Activated effector memory CD4-positive, alpha-beta T cell treated with anti-CD3 and anti-CD28 coated beads, Interleukin-2, amount 50 U/mL, for 16 hours (primary cell): ENCODE data around the gene CBLN3.
A peak's percentile ranks its signal among the peaks of the same experiment; 100 is the strongest.

Experiments used
- DNase-seq: peaks from one replicate; pipeline ENCODE4 v3.0.0-alpha.2; 2020

CBLN3 gene

GRCh38 chr14:24438223-24439097, 9.0 kb upstream of the CBLN3 start:
- no peak for DNase-seq

- DNase-seq: no peak
These were observed 8.2 kb upstream of the CBLN3 start for GRCh38 chr14:24437736-24438067.

GRCh38 chr14:24437020-24437735, 7.7 kb upstream of the CBLN3 start:
- no peak for DNase-seq

GRCh38 chr14:24436355-24437019, 7.0 kb upstream of the CBLN3 start:
- no peak for DNase-seq

GRCh38 chr14:24435998-24436354, 6.5 kb upstream of the CBLN3 start:
- no peak for DNase-seq

GRCh38 chr14:24435192-24435810, 5.8 kb upstream of the CBLN3 start:
- DNase-seq: no peak

- no peak for DNase-seq
These were observed 5.2 kb upstream of the CBLN3 start for GRCh38 chr14:24434676-24435075.

- DNase-seq: no peak
These were observed 4.6 kb upstream of the CBLN3 start for GRCh38 chr14:24434036-24434435.

- peak; percentile 60 for DNase-seq
These were observed 3.0 kb upstream of the CBLN3 start for GRCh38 chr14:24432259-24433131.

GRCh38 chr14:24431569-24432258, 2.2 kb upstream of the CBLN3 start:
- peak; percentile 95 for DNase-seq

- peak; percentile 90 for DNase-seq
These were observed 1.5 kb upstream of the CBLN3 start for GRCh38 chr14:24430682-24431568.

- peak; percentile 86 for DNase-seq
These were observed 744 bp upstream of the CBLN3 start for GRCh38 chr14:24430143-24430681.

- no peak for DNase-seq
These were observed 657 bp downstream of the CBLN3 start for GRCh38 chr14:24428628-24429394.

- no peak for DNase-seq
These were observed 1.6 kb downstream of the CBLN3 start for GRCh38 chr14:24427537-24428508.

GRCh38 chr14:24426912-24427536, 2.4 kb downstream of the CBLN3 start:
- DNase-seq: peak; percentile 63

GRCh38 chr14:24426150-24426911, 3.1 kb downstream of the CBLN3 start:
- DNase-seq: no peak

GRCh38 chr14:24425704-24426103, 3.8 kb downstream of the CBLN3 start:
- no peak for DNase-seq
